Glutamatergic neuron (in vitro differentiated cells): ENCODE measurements around the gene RAD51B. TPM values are rescaled to one million over a fixed set of nuclear protein-coding genes. Genes with fewer than 3 reads are reported as not detected.

ENCODE experiments used
- DNase-seq: peaks from one replicate; pipeline ENCODE4 v3.0.0; 2022
- H3K27ac Mint-ChIP-seq: one replicate; pipeline ENCODE4 v1.8.0; 2020; ENCODE audit warnings: mild to moderate bottlenecking, mixed read lengths, inconsistent platforms; ENCODE audit not compliant: unreplicated experiment
- H3K27me3 Mint-ChIP-seq: one replicate; pipeline ENCODE4 v1.8.0; 2020; ENCODE audit warnings: mild to moderate bottlenecking, moderate library complexity, mixed read lengths, inconsistent platforms; ENCODE audit not compliant: unreplicated experiment
- H3K36me3 Mint-ChIP-seq: one replicate; pipeline ENCODE4 v1.8.0; 2020; ENCODE audit warnings: mild to moderate bottlenecking, mixed read lengths, inconsistent platforms; ENCODE audit not compliant: unreplicated experiment
- H3K4me1 Mint-ChIP-seq: one replicate; pipeline ENCODE4 v1.8.0; 2020; ENCODE audit warnings: mild to moderate bottlenecking, low read depth, mixed read lengths, inconsistent platforms; ENCODE audit not compliant: unreplicated experiment
- H3K4me3 Mint-ChIP-seq: one replicate; pipeline ENCODE4 v1.8.0; 2020; ENCODE audit warnings: mild to moderate bottlenecking, mixed read lengths, inconsistent platforms; ENCODE audit not compliant: unreplicated experiment
- H3K9me3 Mint-ChIP-seq: one replicate; pipeline ENCODE4 v1.8.0; 2020; ENCODE audit warnings: mild to moderate bottlenecking, moderate library complexity, mixed read lengths, inconsistent platforms; ENCODE audit not compliant: unreplicated experiment
- total RNA-seq: library from RNA; stranded (reverse); fragmentation: NEBNext Ultra II Directional; extraction: Animal tissue kit (Norgen Biotek cat#: 25700); gene quantifications from one replicate; pipeline ENCODE4 v1.2.1, GENCODE V29; 2021; ENCODE audit not compliant: unreplicated experiment
- TF ChIP-seq, protein P1 (sequence below): fragments of 200-600 bp; sonication (generic); IDR thresholded peaks from one replicate; pipeline ENCODE4 v1.5.0; 2021; ENCODE audit not compliant: partially characterized antibody, unreplicated experiment

The RAD51B gene
- total RNA-seq, 1 donor from 2014 or later, result 9.7 TPM

DNA sequence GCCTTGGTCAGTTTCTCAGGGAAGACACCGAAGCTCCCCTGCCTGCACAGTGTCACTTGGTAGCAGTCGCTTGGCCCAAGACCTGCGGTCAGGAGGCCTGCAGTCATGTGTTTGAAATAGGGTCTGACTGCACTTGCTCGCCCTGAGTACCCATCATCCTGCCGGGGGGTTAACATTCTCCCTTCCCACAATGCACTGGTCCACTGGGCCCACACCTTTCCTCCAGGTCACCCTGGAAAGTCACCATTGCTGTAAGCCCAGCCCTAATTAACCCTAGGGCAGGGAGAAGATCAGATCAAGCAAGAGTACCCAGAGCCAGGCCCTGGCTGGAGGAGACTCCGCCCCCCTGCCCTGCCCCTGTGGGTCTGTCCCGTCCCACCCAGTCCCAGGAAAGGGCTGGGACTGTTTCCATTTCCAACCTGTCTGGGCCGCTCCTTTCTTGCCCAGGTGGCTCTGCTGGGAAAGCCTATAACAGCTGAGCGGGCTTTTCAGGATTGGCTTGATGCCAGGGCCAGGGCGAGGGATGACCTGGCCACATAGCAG is 886.2 kb downstream of the RAD51B start:
- peaks cover 11% of the 10 kb centered on the region for H3K36me3 Mint-ChIP-seq
- H3K27me3 Mint-ChIP-seq, result peaks cover 8% of the 10 kb centered on the region
- H3K4me3 Mint-ChIP-seq, result no peak overlapping the region
- TF ChIP-seq, protein P1, sequence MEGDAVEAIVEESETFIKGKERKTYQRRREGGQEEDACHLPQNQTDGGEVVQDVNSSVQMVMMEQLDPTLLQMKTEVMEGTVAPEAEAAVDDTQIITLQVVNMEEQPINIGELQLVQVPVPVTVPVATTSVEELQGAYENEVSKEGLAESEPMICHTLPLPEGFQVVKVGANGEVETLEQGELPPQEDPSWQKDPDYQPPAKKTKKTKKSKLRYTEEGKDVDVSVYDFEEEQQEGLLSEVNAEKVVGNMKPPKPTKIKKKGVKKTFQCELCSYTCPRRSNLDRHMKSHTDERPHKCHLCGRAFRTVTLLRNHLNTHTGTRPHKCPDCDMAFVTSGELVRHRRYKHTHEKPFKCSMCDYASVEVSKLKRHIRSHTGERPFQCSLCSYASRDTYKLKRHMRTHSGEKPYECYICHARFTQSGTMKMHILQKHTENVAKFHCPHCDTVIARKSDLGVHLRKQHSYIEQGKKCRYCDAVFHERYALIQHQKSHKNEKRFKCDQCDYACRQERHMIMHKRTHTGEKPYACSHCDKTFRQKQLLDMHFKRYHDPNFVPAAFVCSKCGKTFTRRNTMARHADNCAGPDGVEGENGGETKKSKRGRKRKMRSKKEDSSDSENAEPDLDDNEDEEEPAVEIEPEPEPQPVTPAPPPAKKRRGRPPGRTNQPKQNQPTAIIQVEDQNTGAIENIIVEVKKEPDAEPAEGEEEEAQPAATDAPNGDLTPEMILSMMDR, result no peak
- peaks cover 6% of the 10 kb centered on the region for H3K9me3 Mint-ChIP-seq
- no peak for DNase-seq
- H3K27ac Mint-ChIP-seq, result no peak overlapping the region
- no peaks in the 10 kb centered on the region for H3K4me1 Mint-ChIP-seq

DNA sequence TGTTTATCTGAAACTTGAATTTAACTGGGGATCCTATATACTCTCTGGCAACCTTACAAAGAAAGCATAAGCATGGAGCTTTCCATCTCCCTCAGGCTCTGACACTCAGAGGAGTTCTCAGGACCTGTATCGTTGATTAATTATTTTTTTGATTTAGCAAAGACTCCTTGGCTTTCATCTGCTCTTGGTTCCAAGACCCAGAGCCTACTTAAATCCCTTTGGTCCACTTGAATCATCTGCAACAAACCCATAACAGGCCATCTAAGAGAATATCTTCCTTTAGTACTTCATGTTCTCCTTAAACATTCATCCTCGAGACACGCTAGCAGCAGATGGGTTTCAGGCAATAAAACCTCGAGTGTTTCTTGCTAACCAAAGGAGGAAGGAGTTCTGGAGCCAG is 887.9 kb downstream of the RAD51B start:
- peaks cover 13% of the 10 kb centered on the region for H3K27me3 Mint-ChIP-seq
- peaks cover 3% of the 10 kb centered on the region for H3K4me1 Mint-ChIP-seq
- no peak overlapping the region for H3K27ac Mint-ChIP-seq
- TF ChIP-seq, protein P1, result no peak
- peaks cover 5% of the 10 kb centered on the region for H3K36me3 Mint-ChIP-seq
- no peak for DNase-seq
- H3K9me3 Mint-ChIP-seq, result peaks cover 3% of the 10 kb centered on the region
- H3K4me3 Mint-ChIP-seq, result no peak overlapping the region

DNA sequence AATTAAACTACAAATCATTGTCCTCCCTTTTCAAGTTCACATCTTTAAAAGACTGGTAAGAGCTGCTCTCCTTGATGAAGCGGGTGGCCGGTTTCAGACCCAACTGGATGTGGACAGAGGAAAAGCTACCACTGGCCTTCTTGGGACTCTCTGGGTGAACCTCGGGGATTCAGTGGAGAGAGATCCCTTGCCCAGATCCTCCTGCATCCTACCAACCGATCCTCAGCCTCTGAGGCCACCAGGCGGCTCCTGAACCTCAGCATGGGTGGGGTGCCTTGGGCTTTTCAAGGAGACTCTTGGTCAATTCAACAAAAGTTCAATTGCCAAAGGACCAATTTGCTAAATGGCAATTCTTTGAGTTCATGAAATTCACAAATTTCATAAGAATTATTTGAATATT is 888.8 kb downstream of the RAD51B start:
- Mint-ChIP-seq H3K4me3 (no peak overlapping the region), H3K27me3 (peaks cover 14% of the 10 kb centered on the region)

DNA sequence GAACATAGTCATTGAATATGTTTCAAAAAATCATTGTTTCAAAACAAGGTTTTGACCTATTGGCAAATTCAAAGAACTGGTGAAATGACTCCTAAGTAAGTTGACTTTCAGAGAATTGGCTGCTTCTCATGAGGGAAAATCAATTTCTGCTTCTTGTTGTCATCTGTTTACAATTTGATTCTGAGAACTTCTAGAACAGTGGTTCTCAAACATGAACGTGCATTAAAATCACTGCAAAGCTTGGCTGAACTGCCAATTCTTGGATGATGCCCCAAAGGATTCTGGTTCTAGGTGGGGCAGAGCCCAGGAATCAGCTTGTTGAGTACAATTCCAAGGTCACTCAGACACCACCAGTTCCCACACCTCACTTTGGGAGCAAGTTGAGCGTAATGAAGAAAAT is 889.4 kb downstream of the RAD51B start:
- H3K4me1 Mint-ChIP-seq, result peaks cover 3% of the 10 kb centered on the region
- no peak for DNase-seq
- H3K27me3 Mint-ChIP-seq, result peaks cover 14% of the 10 kb centered on the region
- peaks cover 5% of the 10 kb centered on the region for H3K36me3 Mint-ChIP-seq
- TF ChIP-seq, protein P1, result no peak
- H3K4me3 Mint-ChIP-seq, result no peak overlapping the region
- H3K27ac Mint-ChIP-seq, result no peak overlapping the region
- H3K9me3 Mint-ChIP-seq, result peaks cover 3% of the 10 kb centered on the region

More for the DNA sequence above, 888.8 kb downstream of the RAD51B start:
- Mint-ChIP-seq H3K36me3 (peaks cover 5% of the 10 kb centered on the region), H3K4me1 (peaks cover 3% of the 10 kb centered on the region), H3K27ac (no peak overlapping the region), H3K9me3 (peaks cover 3% of the 10 kb centered on the region)
- DNase-seq, result no peak
- TF ChIP-seq, protein P1, result no peak

DNA sequence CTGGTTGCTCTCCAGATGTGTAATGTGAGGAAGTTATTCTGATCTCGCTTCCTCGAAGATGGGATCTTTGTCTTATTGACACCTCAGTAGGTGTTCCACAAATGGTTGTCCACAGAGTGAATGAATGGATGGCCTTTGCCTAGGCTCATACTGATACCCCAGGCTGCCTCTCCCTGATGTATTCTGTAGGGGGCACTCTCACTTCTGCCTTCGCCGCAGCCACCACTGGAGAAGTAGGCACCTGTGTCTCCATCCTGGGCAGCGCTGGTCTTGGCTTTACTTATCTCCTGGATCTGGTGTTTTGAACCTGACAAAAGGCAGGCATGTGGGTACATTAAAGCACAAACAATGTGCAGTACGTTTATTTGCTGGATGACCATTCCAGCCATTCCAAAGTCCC is 891.2 kb downstream of the RAD51B start:
- DNase-seq, result no peak
- Mint-ChIP-seq H3K9me3 (peaks cover 3% of the 10 kb centered on the region), H3K27me3 (peaks cover 12% of the 10 kb centered on the region), H3K4me1 (peaks cover 3% of the 10 kb centered on the region), H3K27ac (no peak overlapping the region), H3K36me3 (peaks cover 5% of the 10 kb centered on the region), H3K4me3 (no peak overlapping the region)
- TF ChIP-seq, protein P1, result no peak
